Karpas-422 (cell line): ENCODE measurements around the gene UBE2D3. TPM values are rescaled to one million over a fixed set of nuclear protein-coding genes. Genes with fewer than 3 reads are reported as not detected.

Experiments
- DNase-seq: peaks from one replicate; pipeline ENCODE4 v3.0.0-alpha.2; 2015
- H2AFZ ChIP-seq: fragments of 200-600 bp; sonication (generic); 2 replicates; pipeline ENCODE4 v1.6.1; 2014; ENCODE audit warnings: antibody characterized with exemption, low read length, mixed read lengths
- H3K27ac ChIP-seq: fragments of 200-600 bp; sonication (generic); 2 replicates; pipeline ENCODE4 v1.5.1; 2014; ENCODE audit warnings: mild to moderate bottlenecking, low read length, moderate library complexity
- H3K27me3 ChIP-seq: fragments of 200-600 bp; sonication (generic); 2 replicates; pipeline ENCODE4 v1.6.1; 2014; ENCODE audit warnings: low read length, mixed read lengths
- H3K36me3 ChIP-seq: fragments of 200-600 bp; sonication (generic); 2 replicates; pipeline ENCODE4 v1.6.1; 2014; ENCODE audit warnings: low read length, mixed read lengths; ENCODE audit not compliant: insufficient read depth
- H3K4me1 ChIP-seq: fragments of 200-600 bp; sonication (generic); 2 replicates; pipeline ENCODE4 v1.6.1; 2014; ENCODE audit warnings: mild to moderate bottlenecking, low read length, mixed read lengths
- H3K4me2 ChIP-seq: fragments of 200-600 bp; sonication (generic); 2 replicates; pipeline ENCODE4 v1.6.1; 2014; ENCODE audit warnings: low read length, low read depth, mild to moderate bottlenecking; ENCODE audit not compliant: poor library complexity, severe bottlenecking
- H3K4me3 ChIP-seq: fragments of 200-600 bp; sonication (generic); 2 replicates; pipeline ENCODE4 v1.5.1; 2014; ENCODE audit warnings: mild to moderate bottlenecking, antibody characterized with exemption, low read length, mixed read lengths
- H3K79me2 ChIP-seq: fragments of 200-600 bp; sonication (generic); 2 replicates; pipeline ENCODE4 v1.6.1; 2014; ENCODE audit warnings: mild to moderate bottlenecking, low read length, mixed read lengths
- H3K9ac ChIP-seq: fragments of 200-600 bp; sonication (generic); 2 replicates; pipeline ENCODE4 v1.6.0; 2014; ENCODE audit warnings: low read length
- H3K9me2 ChIP-seq: fragments of 200-600 bp; sonication (generic), shearing (Covaris generic); replicated peaks from 2 replicates; pipeline ENCODE4 v1.6.0; 2014; ENCODE audit warnings: mild to moderate bottlenecking, low read length, moderate library complexity; ENCODE audit not compliant: insufficient read depth
- H3K9me3 ChIP-seq: fragments of 300-700, 200-600 bp; sonication (generic); 2 replicates; pipeline ENCODE4 v1.6.1; 2014; ENCODE audit warnings: low read length, mixed read lengths
- H4K20me1 ChIP-seq: fragments of 200-600 bp; sonication (generic); 2 replicates; pipeline ENCODE4 v1.6.1; 2014; ENCODE audit warnings: mild to moderate bottlenecking, antibody characterized with exemption, low read length, low read depth; ENCODE audit not compliant: insufficient read depth
- total RNA-seq: library from RNA; depleted of rRNA; stranded (reverse); fragments of >200 nt; shearing (Covaris generic); gene quantifications from 2 replicates; pipeline ENCODE4 v1.2.3, GENCODE V29; 2014; ENCODE audit warnings: low replicate concordance

Gene UBE2D3
- total RNA-seq, 1 experiment from 2014 or later = 538 TPM

DNA sequence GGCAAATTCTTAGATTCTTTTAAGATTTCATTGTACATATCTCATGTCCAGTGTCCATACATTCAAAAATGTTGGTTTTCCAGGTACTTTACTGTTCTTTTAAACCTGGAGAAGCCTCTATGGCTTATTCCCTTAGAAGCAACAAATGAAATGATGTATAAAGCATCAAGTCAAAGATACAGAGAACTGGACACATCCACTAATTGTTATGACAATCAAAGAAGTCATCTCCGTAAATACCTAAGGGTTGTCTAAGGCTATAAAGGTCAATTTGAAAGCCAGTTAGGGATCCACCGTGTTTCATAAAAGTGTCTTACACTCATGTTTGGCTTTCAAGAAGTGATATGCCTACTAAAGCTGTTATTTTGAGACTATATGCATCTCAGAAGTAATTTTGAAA is 32.4 kb downstream of the UBE2D3 start:
- Histone ChIP-seq H3K4me3 (no peak overlapping the region), H3K79me2 (peaks cover 2% of the 10 kb centered on the region), H3K9me2 (no peaks in the 10 kb centered on the region), H4K20me1 (no peaks in the 10 kb centered on the region; the same call in 1 of the 2 replicates), H3K9ac (no peak overlapping the region), H3K27me3 (no peaks in the 10 kb centered on the region), H3K4me1 (no peaks in the 10 kb centered on the region), H3K4me2 (no peak overlapping the region), H3K9me3 (no peaks in the 10 kb centered on the region), H3K27ac (no peak overlapping the region), H3K36me3 (peaks cover 60% of the 10 kb centered on the region), H2AFZ (no peak overlapping the region)
- no peak for DNase-seq

- Histone ChIP-seq H3K9me2 (no peaks in the 10 kb centered on the region), H3K4me2 (no peak overlapping the region), H3K27ac (no peak overlapping the region), H4K20me1 (no peaks in the 10 kb centered on the region; the same call in 1 of the 2 replicates), H3K79me2 (no peaks in the 10 kb centered on the region; the same call in 1 of the 2 replicates), H3K9ac (no peak overlapping the region), H2AFZ (no peak overlapping the region), H3K9me3 (no peaks in the 10 kb centered on the region), H3K4me1 (no peaks in the 10 kb centered on the region), H3K36me3 (peaks cover 38% of the 10 kb centered on the region), H3K4me3 (no peak overlapping the region), H3K27me3 (no peaks in the 10 kb centered on the region)
- DNase-seq = no peak
Measured at GRCh38 chr4:102792361-102792936, 34.9 kb downstream of the UBE2D3 start.

- H3K9me3 ChIP-seq = no peaks in the 10 kb centered on the region
- H3K27ac ChIP-seq = no peak overlapping the region
- H3K9me2 ChIP-seq = no peaks in the 10 kb centered on the region
- no peaks in the 10 kb centered on the region; the same call in 1 of the 2 replicates for H4K20me1 ChIP-seq
- H3K36me3 ChIP-seq = peaks cover 29% of the 10 kb centered on the region; the same call in 1 of the 2 replicates
- H3K4me1 ChIP-seq = no peaks in the 10 kb centered on the region
- H3K4me2 ChIP-seq = no peak overlapping the region
- no peak overlapping the region for H2AFZ ChIP-seq
- H3K4me3 ChIP-seq = no peak overlapping the region
- no peak overlapping the region for H3K9ac ChIP-seq
- no peaks in the 10 kb centered on the region for H3K27me3 ChIP-seq
- DNase-seq = no peak
- H3K79me2 ChIP-seq = no peaks in the 10 kb centered on the region
Measured at GRCh38 chr4:102791318-102791835, 36.0 kb downstream of the UBE2D3 start.

DNA sequence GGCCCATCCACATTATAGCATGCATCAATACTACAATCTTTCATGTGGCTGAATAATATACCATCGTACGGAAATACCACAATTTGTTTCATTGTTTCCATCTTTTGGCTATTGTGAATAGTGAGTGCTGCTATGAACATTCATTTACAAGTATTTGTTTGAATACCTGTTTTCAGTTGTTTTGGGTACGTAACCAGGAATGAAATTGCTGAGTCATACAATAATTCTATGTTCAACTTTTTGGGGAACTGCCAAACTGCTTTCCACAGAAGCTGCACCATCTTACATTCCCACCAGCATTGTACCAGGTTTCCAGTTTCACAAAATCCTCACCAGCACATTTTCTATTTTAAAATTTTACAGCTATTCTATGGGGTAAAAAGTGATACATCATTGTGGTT is 38.0 kb downstream of the UBE2D3 start:
- Histone ChIP-seq H3K27me3 (no peaks in the 10 kb centered on the region), H3K4me2 (no peak overlapping the region), H3K4me1 (no peaks in the 10 kb centered on the region), H3K27ac (no peak overlapping the region; the same call in 1 of the 2 replicates), H3K79me2 (no peaks in the 10 kb centered on the region), H3K36me3 (0 out of 2 replicates have a peak, but pooled peaks cover 8% of the 10 kb centered on the region), H3K4me3 (no peak overlapping the region), H4K20me1 (no peaks in the 10 kb centered on the region), H3K9ac (no peak overlapping the region), H3K9me2 (no peaks in the 10 kb centered on the region), H2AFZ (no peak overlapping the region), H3K9me3 (no peaks in the 10 kb centered on the region)
- DNase-seq = no peak

GRCh38 chr4:102787944-102788343 is 39.4 kb downstream of the UBE2D3 start:
- H3K4me1 ChIP-seq = no peaks in the 10 kb centered on the region
- H3K9ac ChIP-seq = no peak overlapping the region
- no peak overlapping the region for H2AFZ ChIP-seq
- H3K79me2 ChIP-seq = no peaks in the 10 kb centered on the region
- no peaks in the 10 kb centered on the region for H4K20me1 ChIP-seq
- DNase-seq = no peak
- no peaks in the 10 kb centered on the region for H3K9me2 ChIP-seq
- no peak overlapping the region for H3K4me2 ChIP-seq
- no peaks in the 10 kb centered on the region for H3K27me3 ChIP-seq
- no peak overlapping the region for H3K27ac ChIP-seq
- no peaks in the 10 kb centered on the region for H3K9me3 ChIP-seq
- H3K4me3 ChIP-seq = no peak overlapping the region
- no peaks in the 10 kb centered on the region for H3K36me3 ChIP-seq

GRCh38 chr4:102787096-102787881 is 40.1 kb downstream of the UBE2D3 start:
- Histone ChIP-seq H3K9me3 (no peaks in the 10 kb centered on the region), H3K9me2 (no peaks in the 10 kb centered on the region), H3K36me3 (no peaks in the 10 kb centered on the region)

DNA sequence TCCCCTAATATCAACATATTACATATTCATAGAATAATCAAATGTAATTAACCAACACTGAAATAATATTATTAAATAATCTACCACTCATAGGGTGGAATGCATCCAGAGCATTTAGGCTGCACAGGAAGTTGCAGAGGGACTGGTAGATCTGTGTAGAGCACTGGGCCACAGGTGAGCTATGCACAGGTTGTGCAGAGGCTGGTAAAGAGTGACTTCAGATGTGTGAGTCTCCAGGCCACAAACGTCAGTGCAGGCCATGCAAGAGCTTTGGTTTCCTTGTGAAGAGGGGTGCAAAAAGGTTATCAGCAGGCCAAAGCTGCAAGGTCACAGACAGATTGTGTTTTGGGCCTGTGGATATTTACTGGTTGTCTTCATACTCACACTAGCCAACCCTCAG is 41.1 kb downstream of the UBE2D3 start:
- DNase-seq = no peak
- H3K9me3 ChIP-seq = no peaks in the 10 kb centered on the region

More at GRCh38 chr4:102787096-102787881, 40.1 kb downstream of the UBE2D3 start:
- Histone ChIP-seq H3K4me1 (no peaks in the 10 kb centered on the region), H4K20me1 (no peaks in the 10 kb centered on the region), H3K27ac (no peak overlapping the region), H3K79me2 (no peaks in the 10 kb centered on the region), H3K27me3 (no peaks in the 10 kb centered on the region), H3K9ac (no peak overlapping the region), H3K4me2 (no peak overlapping the region), H3K4me3 (no peak overlapping the region), H2AFZ (no peak overlapping the region)
- DNase-seq = no peak

GRCh38 chr4:102783006-102783405 is 44.3 kb downstream of the UBE2D3 start:
- Histone ChIP-seq H3K4me3 (no peak overlapping the region), H2AFZ (no peak overlapping the region), H3K4me1 (no peaks in the 10 kb centered on the region), H3K4me2 (no peak overlapping the region), H4K20me1 (no peaks in the 10 kb centered on the region), H3K27ac (no peak overlapping the region), H3K9ac (no peak overlapping the region), H3K27me3 (no peaks in the 10 kb centered on the region), H3K9me3 (no peaks in the 10 kb centered on the region), H3K9me2 (no peaks in the 10 kb centered on the region), H3K79me2 (no peaks in the 10 kb centered on the region), H3K36me3 (no peaks in the 10 kb centered on the region)
- no peak for DNase-seq

More for the DNA sequence above, 41.1 kb downstream of the UBE2D3 start:
- H3K9ac ChIP-seq = no peak overlapping the region
- H3K4me3 ChIP-seq = no peak overlapping the region
- H4K20me1 ChIP-seq = no peaks in the 10 kb centered on the region
- no peak overlapping the region for H3K27ac ChIP-seq
- no peak overlapping the region for H2AFZ ChIP-seq
- no peaks in the 10 kb centered on the region for H3K9me2 ChIP-seq
- H3K27me3 ChIP-seq = no peaks in the 10 kb centered on the region
- H3K79me2 ChIP-seq = no peaks in the 10 kb centered on the region
- no peaks in the 10 kb centered on the region for H3K36me3 ChIP-seq
- no peak overlapping the region for H3K4me2 ChIP-seq
- no peaks in the 10 kb centered on the region for H3K4me1 ChIP-seq
